Measurements from ENCODE around the gene PPP5C. TPM values are rescaled to one million over a fixed set of nuclear protein-coding genes. Genes with fewer than 3 reads are reported as not detected.

Gene PPP5C
- total RNA-seq, 1 experiment from 2014 or later: 102 TPM

DNA sequence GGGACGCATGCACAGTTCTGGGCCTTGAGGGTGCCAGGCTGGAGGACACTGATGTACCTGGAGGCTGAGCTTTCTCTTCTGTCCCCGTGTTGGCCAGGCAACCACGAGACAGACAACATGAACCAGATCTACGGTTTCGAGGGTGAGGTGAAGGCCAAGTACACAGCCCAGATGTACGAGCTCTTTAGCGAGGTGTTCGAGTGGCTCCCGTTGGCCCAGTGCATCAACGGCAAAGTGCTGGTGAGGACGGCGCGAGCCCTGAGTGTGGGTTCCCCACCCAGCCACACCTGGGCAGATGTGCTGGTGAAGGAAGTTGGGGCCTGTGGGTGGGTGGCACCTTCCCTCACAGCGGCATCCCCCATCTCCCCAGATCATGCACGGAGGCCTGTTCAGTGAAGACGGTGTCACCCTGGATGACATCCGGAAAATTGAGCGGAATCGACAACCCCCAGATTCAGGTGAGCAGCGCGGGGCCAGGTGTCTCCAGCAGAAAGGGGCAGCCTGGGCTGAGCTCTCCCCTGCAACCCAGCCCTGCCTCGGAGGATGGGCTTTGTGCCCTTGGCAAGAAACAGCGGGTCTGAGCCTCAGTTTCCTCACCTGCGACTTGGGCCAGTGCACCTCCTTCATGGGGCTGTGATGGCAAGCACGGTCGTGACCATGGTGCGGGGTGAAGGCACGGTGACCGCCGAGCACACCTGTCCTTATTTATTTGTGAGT, 40.3 kb downstream of the PPP5C start:
- TF ChIP-seq EZH2phosphoT487 (IDR thresholded peaks at IDR 0.05; ENCODE audit: borderline replicate concordance): no peak
- no peak for TF ChIP-seq EGR1 (IDR thresholded peaks at IDR 0.05; ENCODE audit: low read depth)
- TF ChIP-seq, protein P1, sequence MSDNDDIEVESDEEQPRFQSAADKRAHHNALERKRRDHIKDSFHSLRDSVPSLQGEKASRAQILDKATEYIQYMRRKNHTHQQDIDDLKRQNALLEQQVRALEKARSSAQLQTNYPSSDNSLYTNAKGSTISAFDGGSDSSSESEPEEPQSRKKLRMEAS (IDR thresholded peaks at IDR 0.05): no peak
- TF ChIP-seq, protein P2, sequence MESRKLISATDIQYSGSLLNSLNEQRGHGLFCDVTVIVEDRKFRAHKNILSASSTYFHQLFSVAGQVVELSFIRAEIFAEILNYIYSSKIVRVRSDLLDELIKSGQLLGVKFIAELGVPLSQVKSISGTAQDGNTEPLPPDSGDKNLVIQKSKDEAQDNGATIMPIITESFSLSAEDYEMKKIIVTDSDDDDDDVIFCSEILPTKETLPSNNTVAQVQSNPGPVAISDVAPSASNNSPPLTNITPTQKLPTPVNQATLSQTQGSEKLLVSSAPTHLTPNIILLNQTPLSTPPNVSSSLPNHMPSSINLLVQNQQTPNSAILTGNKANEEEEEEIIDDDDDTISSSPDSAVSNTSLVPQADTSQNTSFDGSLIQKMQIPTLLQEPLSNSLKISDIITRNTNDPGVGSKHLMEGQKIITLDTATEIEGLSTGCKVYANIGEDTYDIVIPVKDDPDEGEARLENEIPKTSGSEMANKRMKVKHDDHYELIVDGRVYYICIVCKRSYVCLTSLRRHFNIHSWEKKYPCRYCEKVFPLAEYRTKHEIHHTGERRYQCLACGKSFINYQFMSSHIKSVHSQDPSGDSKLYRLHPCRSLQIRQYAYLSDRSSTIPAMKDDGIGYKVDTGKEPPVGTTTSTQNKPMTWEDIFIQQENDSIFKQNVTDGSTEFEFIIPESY (IDR thresholded peaks at IDR 0.05; ENCODE audit: extremely low read depth, insufficient replicate concordance, low read length): no peak
- TF ChIP-seq JUND (IDR thresholded peaks at IDR 0.05): no peak
- TF ChIP-seq SRF (IDR thresholded peaks at IDR 0.05; ENCODE audit: low read depth): no peak
- TF ChIP-seq POLR2A (IDR thresholded peaks at IDR 0.05; ENCODE audit: borderline replicate concordance, extremely low read depth, insufficient read depth, insufficient read length): no peak
- TF ChIP-seq, protein P3, sequence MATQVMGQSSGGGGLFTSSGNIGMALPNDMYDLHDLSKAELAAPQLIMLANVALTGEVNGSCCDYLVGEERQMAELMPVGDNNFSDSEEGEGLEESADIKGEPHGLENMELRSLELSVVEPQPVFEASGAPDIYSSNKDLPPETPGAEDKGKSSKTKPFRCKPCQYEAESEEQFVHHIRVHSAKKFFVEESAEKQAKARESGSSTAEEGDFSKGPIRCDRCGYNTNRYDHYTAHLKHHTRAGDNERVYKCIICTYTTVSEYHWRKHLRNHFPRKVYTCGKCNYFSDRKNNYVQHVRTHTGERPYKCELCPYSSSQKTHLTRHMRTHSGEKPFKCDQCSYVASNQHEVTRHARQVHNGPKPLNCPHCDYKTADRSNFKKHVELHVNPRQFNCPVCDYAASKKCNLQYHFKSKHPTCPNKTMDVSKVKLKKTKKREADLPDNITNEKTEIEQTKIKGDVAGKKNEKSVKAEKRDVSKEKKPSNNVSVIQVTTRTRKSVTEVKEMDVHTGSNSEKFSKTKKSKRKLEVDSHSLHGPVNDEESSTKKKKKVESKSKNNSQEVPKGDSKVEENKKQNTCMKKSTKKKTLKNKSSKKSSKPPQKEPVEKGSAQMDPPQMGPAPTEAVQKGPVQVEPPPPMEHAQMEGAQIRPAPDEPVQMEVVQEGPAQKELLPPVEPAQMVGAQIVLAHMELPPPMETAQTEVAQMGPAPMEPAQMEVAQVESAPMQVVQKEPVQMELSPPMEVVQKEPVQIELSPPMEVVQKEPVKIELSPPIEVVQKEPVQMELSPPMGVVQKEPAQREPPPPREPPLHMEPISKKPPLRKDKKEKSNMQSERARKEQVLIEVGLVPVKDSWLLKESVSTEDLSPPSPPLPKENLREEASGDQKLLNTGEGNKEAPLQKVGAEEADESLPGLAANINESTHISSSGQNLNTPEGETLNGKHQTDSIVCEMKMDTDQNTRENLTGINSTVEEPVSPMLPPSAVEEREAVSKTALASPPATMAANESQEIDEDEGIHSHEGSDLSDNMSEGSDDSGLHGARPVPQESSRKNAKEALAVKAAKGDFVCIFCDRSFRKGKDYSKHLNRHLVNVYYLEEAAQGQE (IDR thresholded peaks at IDR 0.05; ENCODE audit: low read depth): no peak
- TF ChIP-seq FOSL1 (IDR thresholded peaks at IDR 0.05; ENCODE audit: low read depth): no peak
- TF ChIP-seq ELF1 (IDR thresholded peaks at IDR 0.05; ENCODE audit: borderline replicate concordance, low read depth): no peak
- TF ChIP-seq CBX3 (IDR thresholded peaks at IDR 0.05; ENCODE audit: low read depth): no peak
- TF ChIP-seq YY1 (IDR thresholded peaks at IDR 0.05; ENCODE audit: extremely low read depth, insufficient replicate concordance, low read depth, low read length): no peak
- no peak for TF ChIP-seq ZNF274 (IDR thresholded peaks at IDR 0.05; ENCODE audit: low read depth, low read length)
- Histone ChIP-seq H3K79me2 (ENCODE audit: insufficient read depth, low read length) (no peaks in the 10 kb centered on the region; the same call in 1 of the 2 replicates), H3K27ac (ENCODE audit: low read depth, low read length) (no peak overlapping the region), H3K27me3 (ENCODE audit: insufficient read depth, low read length) (no peaks in the 10 kb centered on the region), H3K9me3 (ENCODE audit: control insufficient read depth in 1 of 2, insufficient read depth in 1 of 2, low read depth in 1 of 2, low read length in 2 of 2) (no peaks in the 10 kb centered on the region; a peak in 1 of 4 replicates), H3K4me2 (ENCODE audit: low read length) (no peak overlapping the region), H4K20me1 (ENCODE audit: insufficient read depth) (no peaks in the 10 kb centered on the region), H3K4me1 (ENCODE audit: control insufficient read depth in 1 of 2, insufficient read depth in 2 of 2, low read length in 2 of 2) (no peaks in the 10 kb centered on the region), H3K4me3 (replicated peaks in 1 of 2; ENCODE audit: low read depth in 1 of 2, low read length in 2 of 2) (no peak overlapping the region), H3K36me3 (ENCODE audit: control insufficient read depth in 1 of 2, insufficient read depth in 2 of 2, low read length in 2 of 2) (peaks cover 40 to 65% of the 10 kb centered on the region in 2 experiments), H2AFZ (ENCODE audit: low read depth, low read length, poor library complexity, severe bottlenecking) (no peak overlapping the region), H3K9ac (ENCODE audit: low read length) (no peak overlapping the region), H3K9me2 (ENCODE audit: insufficient read depth) (no peaks in the 10 kb centered on the region)
- ChIA-PET CTCF (no interaction called here), POLR2A (no interaction called here), RAD21 (ENCODE audit: low non-redundant PET in 1 of 2, low total read pairs in 2 of 2, uncharacterized antibody in 2 of 2, unreplicated experiment in 2 of 2) (no interaction called here)
- BruUV-seq (replicated peaks): no TSS peak
- DNase-seq (ENCODE audit: low read depth, low spot score) (no peak), ATAC-seq (no peak)
- intact Hi-C loops (cut with micrococcal nuclease): no loop called here

All from HCT116 (cell line).